GM20000 (cell line): Measurements from ENCODE around the gene USP27X.

ENCODE experiments used
- DNase-seq: peaks from one replicate; pipeline ENCODE4 v3.0.0; 2012; ENCODE audit warnings: low spot score
- TF ChIP-seq, protein P1 (sequence below): IDR thresholded peaks from 2 replicates; pipeline ENCODE4 v1.5.1; 2012; ENCODE audit warnings: mild to moderate bottlenecking, control low read depth; ENCODE audit errors: extremely low read depth, missing control alignments

The USP27X gene

DNA sequence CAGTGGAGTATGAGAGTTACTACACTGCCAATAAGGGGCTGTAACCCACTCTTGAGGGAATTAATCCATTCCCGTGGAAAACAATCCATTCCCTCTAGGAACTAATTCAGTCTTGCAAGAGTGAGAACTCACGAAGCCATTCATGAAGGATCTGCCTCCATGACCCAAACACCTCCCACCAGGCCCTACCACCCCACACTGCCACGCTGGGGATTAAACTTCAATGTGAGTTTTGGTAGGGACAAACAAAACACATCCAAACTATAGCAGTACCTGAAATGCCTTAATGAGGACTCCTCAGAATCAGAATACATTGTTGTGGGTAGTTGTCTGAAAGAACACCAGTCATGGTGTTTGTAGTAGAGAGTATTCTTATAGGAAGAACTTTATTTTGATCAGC is 31.0 kb upstream of the USP27X start:
- DNase-seq = no peak
- TF ChIP-seq, protein P1, sequence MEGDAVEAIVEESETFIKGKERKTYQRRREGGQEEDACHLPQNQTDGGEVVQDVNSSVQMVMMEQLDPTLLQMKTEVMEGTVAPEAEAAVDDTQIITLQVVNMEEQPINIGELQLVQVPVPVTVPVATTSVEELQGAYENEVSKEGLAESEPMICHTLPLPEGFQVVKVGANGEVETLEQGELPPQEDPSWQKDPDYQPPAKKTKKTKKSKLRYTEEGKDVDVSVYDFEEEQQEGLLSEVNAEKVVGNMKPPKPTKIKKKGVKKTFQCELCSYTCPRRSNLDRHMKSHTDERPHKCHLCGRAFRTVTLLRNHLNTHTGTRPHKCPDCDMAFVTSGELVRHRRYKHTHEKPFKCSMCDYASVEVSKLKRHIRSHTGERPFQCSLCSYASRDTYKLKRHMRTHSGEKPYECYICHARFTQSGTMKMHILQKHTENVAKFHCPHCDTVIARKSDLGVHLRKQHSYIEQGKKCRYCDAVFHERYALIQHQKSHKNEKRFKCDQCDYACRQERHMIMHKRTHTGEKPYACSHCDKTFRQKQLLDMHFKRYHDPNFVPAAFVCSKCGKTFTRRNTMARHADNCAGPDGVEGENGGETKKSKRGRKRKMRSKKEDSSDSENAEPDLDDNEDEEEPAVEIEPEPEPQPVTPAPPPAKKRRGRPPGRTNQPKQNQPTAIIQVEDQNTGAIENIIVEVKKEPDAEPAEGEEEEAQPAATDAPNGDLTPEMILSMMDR = no peak

GRCh38 chrX:49850028-49850427 is 29.3 kb upstream of the USP27X start:
- DNase-seq = no peak
- TF ChIP-seq, protein P1 = no peak

DNA sequence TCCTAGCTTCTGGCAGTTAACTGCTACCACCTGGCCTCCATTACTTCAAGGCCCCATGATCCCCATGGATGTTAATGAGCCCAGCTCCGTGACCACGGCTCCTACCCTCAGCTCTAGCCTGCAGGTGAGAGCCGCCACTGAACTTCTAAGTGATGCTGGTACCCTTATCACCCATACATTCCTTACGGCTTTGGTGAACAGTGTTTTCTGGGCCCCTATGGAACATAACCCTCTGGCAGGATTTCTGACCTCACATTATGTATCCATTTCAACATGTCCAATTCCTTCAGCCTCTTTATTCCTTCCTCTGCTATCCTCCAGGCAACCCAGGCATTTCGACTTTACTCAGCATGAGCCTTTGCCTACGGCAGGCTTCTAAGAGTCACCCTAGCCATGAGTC is 25.6 kb upstream of the USP27X start:
- TF ChIP-seq, protein P1 = no peak
- no peak for DNase-seq

DNA sequence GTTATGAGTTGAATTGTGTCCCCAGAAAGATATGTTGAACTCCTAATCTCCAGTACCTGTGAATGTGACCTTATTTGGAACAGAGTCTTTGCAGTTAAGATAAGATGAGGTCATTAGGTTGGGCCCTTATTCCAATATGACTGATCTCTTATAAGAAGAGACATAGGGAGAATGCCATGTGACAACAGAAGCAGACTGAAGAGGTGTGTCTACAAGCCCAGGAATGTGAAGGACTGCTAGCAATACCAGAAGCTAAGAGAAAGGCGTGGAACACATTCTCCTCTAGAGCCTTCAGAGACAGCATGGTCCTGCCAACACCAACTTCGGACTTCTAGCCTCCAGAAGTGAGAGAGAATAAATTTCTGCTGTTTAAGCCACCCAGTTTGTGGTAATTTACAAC is 22.5 kb upstream of the USP27X start:
- TF ChIP-seq, protein P1 = no peak
- DNase-seq = no peak

DNA sequence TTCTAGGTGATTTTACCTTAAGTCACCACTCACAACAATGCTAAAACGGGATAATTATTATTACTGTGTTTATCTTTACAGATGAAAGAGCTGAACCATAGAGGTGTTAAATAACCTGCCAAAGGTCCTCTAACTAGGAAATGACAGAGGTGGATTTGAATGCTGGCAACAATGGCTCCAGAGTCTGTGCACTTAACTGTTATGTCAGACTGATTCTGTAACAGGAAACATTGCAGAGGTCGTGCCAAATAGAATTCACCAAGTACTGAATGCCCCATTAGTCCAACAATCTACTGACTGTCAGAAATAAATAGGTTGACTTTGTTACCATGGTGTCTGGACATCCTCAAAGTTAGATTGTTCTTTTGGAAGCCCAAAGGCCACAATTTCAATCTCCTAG is 20.9 kb upstream of the USP27X start:
- DNase-seq = no peak
- TF ChIP-seq, protein P1 = no peak

DNA sequence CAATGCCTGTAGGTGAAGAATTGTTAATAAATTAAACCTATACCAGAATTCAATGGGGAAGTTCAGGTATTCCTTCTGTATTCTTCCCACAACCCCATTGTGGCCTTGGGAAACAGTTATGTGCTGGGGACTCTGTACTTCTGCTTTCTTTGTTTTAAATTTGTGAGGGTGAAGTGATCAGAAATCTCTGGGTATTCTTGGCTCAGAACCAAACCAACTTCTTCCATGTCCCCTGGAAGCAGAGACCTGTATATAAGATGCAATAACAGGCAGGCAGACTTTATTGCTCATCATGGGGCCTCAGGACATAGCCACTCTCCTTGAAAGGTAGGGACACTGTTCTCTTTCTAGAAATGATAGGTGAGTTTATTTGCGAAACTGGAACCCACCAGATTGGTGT is 19.8 kb upstream of the USP27X start:
- DNase-seq = no peak
- TF ChIP-seq, protein P1 = no peak

GRCh38 chrX:49860867-49861535 is 18.3 kb upstream of the USP27X start:
- no peak for DNase-seq
- TF ChIP-seq, protein P1 = no peak
